Raji (cell line): ENCODE measurements around the gene MIER3.

Experiments used
- POLR2A ChIP-seq: IDR thresholded peaks from 2 replicates; pipeline ENCODE4 v1.6.1; 2011; ENCODE audit warnings: low read depth, low read length, control low read depth; ENCODE audit not compliant: insufficient read depth

The MIER3 gene, protein sequence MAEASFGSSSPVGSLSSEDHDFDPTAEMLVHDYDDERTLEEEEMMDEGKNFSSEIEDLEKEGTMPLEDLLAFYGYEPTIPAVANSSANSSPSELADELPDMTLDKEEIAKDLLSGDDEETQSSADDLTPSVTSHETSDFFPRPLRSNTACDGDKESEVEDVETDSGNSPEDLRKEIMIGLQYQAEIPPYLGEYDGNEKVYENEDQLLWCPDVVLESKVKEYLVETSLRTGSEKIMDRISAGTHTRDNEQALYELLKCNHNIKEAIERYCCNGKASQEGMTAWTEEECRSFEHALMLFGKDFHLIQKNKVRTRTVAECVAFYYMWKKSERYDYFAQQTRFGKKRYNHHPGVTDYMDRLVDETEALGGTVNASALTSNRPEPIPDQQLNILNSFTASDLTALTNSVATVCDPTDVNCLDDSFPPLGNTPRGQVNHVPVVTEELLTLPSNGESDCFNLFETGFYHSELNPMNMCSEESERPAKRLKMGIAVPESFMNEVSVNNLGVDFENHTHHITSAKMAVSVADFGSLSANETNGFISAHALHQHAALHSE

DNA sequence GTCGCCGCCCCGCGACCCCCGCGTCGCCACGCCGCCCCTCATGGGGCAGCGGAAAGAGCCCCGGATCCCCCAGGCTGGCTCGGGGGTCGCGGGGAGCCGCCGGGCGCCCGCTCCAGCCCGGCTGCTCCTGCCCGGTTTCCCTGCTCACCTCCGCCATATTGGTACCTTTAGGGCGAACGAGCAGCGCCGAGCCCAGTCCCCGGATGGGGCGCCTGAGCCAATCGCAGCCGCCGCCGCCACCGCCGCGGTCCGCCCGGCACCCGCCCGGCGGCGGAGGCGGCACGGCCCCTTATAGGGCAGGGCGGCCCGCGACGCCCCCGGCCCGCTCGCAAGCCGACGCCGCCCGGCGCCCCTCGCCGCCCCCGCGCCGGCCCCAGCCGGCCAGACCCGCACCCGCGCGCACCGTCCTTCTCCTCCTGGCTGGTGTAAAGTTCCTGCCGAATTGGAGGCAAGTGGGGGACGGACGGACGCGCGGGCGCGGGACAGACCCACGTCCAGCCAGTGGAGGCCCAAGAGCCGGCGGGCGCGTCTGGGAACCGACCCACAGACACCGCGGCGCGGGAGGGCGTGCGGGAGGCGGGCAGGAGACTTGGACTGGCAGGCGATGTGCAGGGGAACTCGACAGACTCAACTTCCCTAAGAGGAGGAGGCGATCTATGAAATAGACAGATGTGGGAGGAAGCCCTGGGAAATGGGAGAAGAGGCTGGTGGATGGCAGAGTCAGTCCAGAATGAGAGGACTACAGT is at the start of gene MIER3:
Gene MIER3 (minus strand): TSS at position 178 of the 746 bp plus-strand sequence. CDS start 21 bp downstream, at position 157.
- peak; percentile 51; the same call in 1 of the 2 replicates for TF ChIP-seq POLR2A

DNA sequence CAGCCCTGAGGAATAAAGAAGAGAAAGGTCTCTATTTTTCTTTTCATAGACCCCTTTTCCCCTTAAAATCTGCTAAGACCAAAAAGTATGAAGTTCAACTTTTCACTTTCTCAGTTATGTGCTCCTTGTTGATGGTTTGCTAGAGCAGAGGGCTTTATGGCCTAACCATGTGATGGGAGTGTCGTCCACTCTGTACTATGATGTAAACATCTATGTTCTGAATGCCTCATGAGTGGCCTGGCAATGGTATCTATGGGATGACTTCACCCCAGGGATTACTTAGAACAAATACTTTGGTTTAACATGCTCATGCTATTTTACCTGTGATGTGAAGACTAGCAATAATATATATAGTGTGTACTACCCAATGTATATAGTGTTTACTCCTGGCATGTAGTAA is 43.7 kb upstream of the MIER3 start:
- TF ChIP-seq POLR2A: no peak

DNA sequence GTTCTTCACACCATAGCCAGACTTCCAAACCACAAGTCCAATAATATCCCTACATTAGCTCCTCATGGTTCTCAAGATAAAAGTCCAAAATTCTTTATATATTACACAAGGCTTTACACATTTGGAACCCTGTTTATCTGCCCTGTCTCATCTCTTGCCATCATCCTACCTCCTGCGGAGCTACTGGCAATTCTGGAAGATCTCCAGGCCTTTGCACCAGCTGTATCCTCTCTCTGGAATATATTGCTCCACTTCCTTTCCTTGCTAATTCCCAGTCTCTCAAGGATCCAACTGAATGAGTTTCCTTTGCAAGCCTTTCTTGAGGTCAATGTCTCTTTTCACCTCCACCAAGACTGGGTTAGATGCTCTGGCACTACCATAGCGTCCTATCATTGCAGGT is 41.3 kb upstream of the MIER3 start:
- no peak for TF ChIP-seq POLR2A

DNA sequence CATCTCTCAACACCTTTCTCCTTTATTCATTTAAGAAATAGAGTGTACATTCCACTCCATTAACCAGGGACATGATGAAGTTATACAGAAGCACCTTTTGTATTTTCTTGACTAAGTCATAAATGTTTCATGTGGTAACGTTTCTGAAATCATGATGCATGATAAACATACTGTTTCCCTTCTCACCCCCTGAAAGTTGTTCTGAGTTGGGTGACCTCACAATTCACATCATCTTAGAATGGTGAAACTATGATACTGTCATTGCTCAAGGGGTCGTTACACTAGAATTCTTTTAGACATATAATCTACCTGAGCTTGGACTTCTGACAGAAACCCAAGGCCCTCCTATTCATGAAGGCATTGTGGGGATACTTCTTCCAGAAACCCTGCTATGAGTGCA is 37.8 kb upstream of the MIER3 start:
- TF ChIP-seq POLR2A: no peak

DNA sequence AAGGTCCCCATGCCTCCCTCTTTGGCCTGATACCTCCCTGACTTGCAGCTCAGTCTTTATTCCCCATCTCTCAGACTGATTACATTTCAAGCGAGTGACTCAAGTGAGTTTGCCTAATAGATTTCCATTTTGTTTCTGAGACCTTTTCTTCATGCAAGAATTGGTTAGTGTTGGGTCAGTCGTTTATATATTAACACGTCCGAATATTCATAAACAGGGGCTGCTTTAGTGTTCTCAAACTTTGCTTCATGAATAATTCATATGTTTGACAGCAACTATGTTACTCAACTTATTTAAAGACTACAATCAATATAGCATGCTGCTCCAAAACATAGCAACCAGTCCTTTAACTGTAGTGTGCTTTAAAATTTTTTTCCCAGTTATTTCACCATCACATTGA is 36.6 kb upstream of the MIER3 start:
- TF ChIP-seq POLR2A: no peak

DNA sequence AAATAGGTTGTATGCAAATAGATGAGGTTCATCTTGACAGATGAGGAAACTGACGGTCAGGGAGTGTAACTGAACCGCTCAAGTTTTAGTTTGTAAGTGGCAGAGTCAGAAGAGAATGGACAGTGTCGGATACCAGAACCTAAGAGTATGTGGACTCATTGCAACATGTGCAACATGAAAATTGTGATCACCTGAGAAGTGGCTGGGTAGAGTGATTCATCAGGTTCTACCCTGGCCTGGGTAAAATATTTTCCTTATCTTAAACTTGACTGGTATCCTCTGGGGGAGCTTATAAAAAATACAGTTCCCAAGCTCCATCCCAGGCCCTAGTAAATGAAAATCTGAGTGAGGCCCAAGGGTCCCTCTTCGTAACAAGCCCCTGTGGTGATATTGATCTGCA is 35.2 kb upstream of the MIER3 start:
- no peak for TF ChIP-seq POLR2A

DNA sequence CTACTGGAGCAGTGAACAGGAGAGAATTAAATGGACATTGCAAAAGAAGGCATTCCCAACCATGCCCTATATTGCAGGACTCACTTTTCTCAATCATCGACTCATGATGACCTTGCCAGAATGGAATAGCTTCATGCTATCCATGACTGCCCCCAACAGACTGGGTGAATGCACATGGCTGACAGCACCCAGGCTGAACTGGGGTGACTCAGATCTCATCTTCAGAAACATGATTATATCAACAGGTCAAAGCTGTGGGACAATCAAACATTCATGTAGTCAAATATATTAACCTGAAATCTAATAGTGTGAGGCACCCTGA is 34.7 kb upstream of the MIER3 start:
- no peak for TF ChIP-seq POLR2A

DNA sequence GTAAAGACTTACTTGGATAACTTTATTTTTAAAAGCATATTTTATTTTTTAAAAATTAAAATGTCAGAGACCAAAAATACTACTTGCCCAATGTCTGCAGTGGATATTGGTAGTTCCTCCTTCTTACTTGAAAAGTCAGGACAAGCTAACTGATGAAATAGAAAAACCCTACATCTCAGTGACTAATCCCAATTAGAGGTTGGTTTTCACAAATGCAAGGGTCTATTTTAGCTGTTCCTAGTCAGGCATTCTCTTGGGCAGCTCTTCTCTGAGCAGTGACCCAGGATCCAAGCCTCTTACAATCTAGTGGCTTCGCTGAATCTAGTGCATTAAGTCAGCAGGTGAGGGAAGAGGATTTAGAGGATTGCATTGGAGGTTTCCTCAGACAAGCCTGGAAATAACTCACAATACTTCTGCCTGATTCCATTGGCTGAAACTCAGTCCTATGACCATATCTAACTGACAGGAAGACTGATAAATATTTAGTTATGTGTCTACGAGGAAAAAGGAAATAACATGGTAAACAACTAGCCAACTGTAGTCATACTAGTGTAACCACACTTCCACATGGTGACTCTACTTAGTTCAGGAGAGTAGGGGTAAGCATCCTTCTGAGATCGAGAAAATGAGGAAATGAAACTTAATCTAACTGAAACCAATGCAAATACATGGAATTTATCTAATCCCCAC is 34.2 kb upstream of the MIER3 start:
- TF ChIP-seq POLR2A: no peak

DNA sequence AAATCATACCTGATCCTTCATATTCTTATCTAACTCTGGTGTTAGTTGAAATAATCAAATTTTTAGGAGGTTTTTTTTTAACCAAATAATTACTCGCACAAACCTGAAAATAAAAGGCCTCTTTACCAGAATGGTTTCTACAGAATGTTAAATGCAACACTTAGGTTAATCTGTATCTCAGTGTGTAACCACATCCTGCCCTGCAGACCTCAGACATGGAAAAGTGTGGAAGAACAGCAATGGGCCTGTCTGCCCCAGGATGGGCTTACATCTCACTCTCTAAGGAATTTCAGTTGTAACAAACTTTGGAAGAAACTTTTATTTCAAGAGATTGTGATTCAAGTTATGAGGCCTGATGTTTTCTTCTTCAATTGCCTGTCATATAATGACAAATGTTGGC is 32.5 kb upstream of the MIER3 start:
- TF ChIP-seq POLR2A: no peak

DNA sequence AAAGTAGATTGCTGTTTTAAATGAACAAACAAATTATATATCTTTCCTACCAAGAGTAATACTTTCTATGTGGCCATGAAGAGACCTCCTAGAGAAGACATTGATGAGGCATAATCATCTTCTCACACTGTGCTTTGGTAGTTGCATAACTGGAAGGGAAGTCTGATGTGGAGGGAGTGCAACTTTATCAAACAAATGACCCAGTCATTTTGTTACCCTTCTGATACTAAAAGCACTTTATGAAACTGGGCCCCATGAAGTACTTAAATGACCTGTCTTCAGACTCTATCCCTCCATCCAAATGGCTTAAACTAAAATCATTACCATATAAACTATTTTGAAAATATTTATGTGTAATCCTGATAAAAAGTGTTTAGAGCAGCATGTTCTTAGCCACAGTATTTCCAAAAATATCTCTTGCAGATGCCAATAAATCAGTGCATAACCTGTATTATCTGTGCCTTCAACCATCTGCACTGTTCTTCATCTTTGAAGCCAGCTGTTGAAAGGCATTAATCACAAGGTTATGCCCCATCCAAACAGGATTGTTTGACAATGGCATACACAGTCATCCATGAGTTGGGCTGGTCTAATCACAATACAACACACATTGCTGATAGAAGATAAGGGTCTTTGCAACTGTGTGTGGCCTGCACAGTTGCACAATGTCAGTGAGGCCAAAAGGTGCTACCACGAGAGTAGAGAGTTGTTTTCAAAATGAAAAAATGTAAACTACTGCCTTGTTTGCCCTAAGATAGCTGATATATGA is 31.9 kb upstream of the MIER3 start:
- TF ChIP-seq POLR2A: no peak

DNA sequence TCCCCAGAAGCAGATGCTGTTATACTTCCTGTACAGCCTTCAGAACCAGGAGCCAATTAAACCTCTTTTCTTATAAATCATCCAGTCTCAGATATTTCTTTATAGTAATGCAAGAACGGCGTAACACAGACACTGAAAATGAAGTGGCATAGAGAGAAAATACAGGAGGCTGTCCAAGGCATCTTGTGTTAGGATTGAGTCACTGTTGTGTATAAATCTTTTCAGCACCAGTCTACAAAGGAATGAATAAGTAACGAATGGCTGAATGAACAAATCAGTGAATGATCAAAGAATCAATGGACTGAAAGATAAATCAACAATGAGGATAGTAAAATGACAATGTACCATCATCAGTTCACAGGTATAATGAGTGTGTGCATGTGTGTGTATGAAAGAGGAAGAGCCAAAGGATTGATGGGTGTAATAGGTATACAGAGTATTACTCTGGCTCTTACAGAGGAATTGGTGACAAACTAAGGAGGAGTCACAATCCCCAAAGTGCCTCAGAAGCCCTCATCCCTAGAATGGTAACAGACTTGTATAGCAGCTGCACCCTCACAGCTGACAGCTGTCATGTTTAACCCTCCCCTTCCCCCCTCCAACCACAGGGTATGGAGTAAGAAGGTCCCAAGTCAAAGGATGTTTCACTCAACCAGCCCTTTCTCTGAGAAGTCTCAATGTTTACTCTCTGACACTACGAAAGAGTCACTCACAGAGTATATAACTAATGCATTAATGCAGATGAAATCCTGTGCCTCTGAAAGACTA is 29.8 kb upstream of the MIER3 start:
- TF ChIP-seq POLR2A: no peak

DNA sequence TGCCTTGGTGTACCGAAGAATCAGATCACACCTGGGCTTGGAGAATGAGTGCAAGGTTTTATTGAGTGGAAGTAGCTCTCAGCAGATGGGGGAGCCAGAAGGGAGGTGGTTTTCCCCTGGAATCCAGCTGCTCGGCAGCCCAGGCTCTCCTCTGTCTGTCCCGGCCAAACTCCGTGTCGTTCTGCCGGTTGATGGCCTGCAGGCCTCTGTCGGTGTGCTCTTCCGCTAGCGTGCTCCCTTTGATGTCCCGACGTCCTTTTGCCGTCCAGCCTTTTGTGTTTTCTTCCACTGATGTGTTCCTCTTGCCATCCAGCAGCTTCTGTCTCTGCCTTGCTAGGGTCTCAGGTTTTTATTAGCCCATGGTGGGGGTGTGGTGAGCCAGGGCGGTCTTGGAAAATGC is 28.0 kb upstream of the MIER3 start:
- TF ChIP-seq POLR2A: no peak

DNA sequence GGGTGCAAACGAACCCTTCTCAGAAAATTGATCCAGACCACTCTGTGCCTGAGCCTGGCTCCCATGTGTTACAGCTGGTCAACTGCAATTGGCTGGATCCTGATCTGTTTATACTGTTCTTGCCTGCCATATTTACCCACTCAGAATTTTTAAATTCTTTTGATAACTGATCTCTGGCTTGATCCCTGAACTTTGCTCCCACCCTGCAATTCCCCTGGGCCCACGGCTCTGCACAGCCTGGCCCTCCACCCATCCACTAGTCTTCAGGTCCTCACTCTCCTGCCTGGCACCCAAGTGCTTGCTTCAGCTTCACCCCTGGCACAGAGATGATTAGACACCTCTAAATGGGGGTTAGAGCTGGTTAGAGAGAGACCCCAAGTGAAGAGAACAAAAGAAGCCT is 25.9 kb upstream of the MIER3 start:
- no peak for TF ChIP-seq POLR2A

DNA sequence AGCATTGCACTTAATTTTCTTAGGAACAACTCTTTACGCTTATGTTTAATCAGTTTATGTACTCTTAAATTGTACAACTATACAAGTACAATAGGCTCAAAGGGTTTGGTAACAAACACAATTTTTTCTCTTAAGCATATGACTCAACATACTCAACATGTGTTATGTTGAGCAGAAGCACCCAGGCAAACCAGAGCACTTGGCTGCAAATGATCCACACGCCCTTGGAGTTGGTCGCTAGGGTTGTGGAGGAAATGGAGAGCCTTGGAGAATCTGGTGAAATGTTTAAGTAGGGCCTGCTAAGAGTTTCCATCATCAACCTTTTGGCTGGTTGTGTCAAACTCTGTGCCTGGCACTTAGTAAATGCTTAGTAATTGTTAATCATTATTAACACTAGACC is 25.1 kb upstream of the MIER3 start:
- TF ChIP-seq POLR2A: no peak

DNA sequence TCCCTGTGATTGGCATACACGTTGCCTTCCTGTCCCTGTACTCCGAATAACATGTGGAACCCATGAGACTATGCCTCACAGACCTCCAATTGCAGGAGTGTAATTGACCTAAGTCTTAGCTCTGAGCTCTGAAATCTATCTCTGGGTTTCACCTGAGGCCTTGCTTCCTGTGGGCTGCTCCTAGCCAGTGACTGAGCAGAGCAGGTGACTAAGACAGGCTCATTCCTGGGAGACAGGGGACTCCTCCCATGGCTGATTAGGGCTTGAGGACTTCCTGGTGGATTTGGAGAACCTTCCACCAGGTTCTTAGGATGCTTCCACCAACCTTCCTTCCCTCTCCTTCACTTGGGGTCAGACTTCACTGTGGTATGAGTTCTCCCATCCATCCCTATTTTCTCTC is 22.3 kb upstream of the MIER3 start:
- no peak for TF ChIP-seq POLR2A

DNA sequence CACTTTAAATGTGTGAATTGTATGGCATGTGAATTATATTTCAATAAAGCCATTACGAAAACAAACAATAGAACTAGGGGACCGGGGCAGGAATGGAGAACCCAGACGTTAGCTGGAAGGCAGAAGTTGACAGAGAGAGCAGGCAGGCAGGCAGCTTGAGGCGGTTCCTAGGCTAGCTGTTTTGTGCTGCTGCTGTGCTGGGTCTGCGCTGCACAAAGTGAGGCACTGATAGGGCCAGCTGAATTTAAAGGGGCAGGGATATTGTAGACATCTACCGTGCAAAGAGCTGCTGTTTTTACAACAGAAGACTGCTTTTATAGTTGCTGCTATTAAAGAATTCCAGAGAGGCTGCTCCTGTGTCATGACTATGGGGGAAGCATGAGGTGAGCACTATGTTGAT is 21.6 kb upstream of the MIER3 start:
- no peak for TF ChIP-seq POLR2A
